Glutamatergic neuron (in vitro differentiated cells): Measurements from ENCODE around the gene DTWD1. TPM values are rescaled to one million over a fixed set of nuclear protein-coding genes. Genes with fewer than 3 reads are reported as not detected.

Experiments
- DNase-seq: peaks from one replicate; pipeline ENCODE4 v3.0.0; 2022
- H3K27ac Mint-ChIP-seq: one replicate; pipeline ENCODE4 v1.8.0; 2020; ENCODE audit warnings: mild to moderate bottlenecking, mixed read lengths, inconsistent platforms; ENCODE audit not compliant: unreplicated experiment
- H3K27me3 Mint-ChIP-seq: one replicate; pipeline ENCODE4 v1.8.0; 2020; ENCODE audit warnings: mild to moderate bottlenecking, moderate library complexity, mixed read lengths, inconsistent platforms; ENCODE audit not compliant: unreplicated experiment
- H3K36me3 Mint-ChIP-seq: one replicate; pipeline ENCODE4 v1.8.0; 2020; ENCODE audit warnings: mild to moderate bottlenecking, mixed read lengths, inconsistent platforms; ENCODE audit not compliant: unreplicated experiment
- H3K4me1 Mint-ChIP-seq: one replicate; pipeline ENCODE4 v1.8.0; 2020; ENCODE audit warnings: mild to moderate bottlenecking, low read depth, mixed read lengths, inconsistent platforms; ENCODE audit not compliant: unreplicated experiment
- H3K4me3 Mint-ChIP-seq: one replicate; pipeline ENCODE4 v1.8.0; 2020; ENCODE audit warnings: mild to moderate bottlenecking, mixed read lengths, inconsistent platforms; ENCODE audit not compliant: unreplicated experiment
- H3K9me3 Mint-ChIP-seq: one replicate; pipeline ENCODE4 v1.8.0; 2020; ENCODE audit warnings: mild to moderate bottlenecking, moderate library complexity, mixed read lengths, inconsistent platforms; ENCODE audit not compliant: unreplicated experiment
- total RNA-seq: library from RNA; stranded (reverse); fragmentation: NEBNext Ultra II Directional; extraction: Animal tissue kit (Norgen Biotek cat#: 25700); gene quantifications from one replicate; pipeline ENCODE4 v1.2.1, GENCODE V29; 2021; ENCODE audit not compliant: unreplicated experiment
- TF ChIP-seq, protein P1 (sequence below): fragments of 200-600 bp; sonication (generic); IDR thresholded peaks from one replicate; pipeline ENCODE4 v1.5.0; 2021; ENCODE audit not compliant: partially characterized antibody, unreplicated experiment

Gene DTWD1
- total RNA-seq, 1 donor from 2014 or later: 20.6 TPM

- Mint-ChIP-seq H3K4me1 (peaks cover 9% of the 10 kb centered on the region), H3K4me3 (no peak overlapping the region), H3K36me3 (peaks cover 9% of the 10 kb centered on the region), H3K27me3 (no peaks in the 10 kb centered on the region), H3K27ac (no peak overlapping the region), H3K9me3 (peaks cover 5% of the 10 kb centered on the region)
- no peak for DNase-seq
- TF ChIP-seq, protein P1, sequence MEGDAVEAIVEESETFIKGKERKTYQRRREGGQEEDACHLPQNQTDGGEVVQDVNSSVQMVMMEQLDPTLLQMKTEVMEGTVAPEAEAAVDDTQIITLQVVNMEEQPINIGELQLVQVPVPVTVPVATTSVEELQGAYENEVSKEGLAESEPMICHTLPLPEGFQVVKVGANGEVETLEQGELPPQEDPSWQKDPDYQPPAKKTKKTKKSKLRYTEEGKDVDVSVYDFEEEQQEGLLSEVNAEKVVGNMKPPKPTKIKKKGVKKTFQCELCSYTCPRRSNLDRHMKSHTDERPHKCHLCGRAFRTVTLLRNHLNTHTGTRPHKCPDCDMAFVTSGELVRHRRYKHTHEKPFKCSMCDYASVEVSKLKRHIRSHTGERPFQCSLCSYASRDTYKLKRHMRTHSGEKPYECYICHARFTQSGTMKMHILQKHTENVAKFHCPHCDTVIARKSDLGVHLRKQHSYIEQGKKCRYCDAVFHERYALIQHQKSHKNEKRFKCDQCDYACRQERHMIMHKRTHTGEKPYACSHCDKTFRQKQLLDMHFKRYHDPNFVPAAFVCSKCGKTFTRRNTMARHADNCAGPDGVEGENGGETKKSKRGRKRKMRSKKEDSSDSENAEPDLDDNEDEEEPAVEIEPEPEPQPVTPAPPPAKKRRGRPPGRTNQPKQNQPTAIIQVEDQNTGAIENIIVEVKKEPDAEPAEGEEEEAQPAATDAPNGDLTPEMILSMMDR: no peak
Observed at GRCh38 chr15:49625460-49626036, 4.7 kb downstream of the DTWD1 start.

DNA sequence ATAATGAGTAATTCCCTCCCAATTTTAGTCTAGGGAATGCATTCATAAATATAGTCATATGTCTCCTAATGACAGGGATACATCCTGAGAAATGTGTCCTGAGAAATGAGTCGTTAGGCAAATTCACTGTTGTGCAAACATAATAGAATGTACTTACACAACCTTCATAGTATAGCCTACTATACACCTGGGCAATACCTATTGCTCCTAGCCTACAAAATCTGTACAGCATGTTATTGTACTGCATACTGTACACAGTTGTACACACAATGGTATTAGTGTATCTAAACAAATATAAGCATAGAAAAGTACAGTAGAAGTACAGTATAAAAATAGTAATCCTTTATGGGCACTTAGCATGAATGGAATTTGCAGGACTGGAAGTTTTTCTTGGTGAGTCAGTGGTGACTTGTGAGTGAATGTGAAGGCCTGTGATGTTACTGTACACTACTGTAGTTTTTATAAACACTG is 6.6 kb downstream of the DTWD1 start:
- H3K9me3 Mint-ChIP-seq: peaks cover 3% of the 10 kb centered on the region
- H3K4me1 Mint-ChIP-seq: peaks cover 1% of the 10 kb centered on the region
- H3K4me3 Mint-ChIP-seq: no peak overlapping the region
- no peak for DNase-seq
- H3K27me3 Mint-ChIP-seq: no peaks in the 10 kb centered on the region
- no peak overlapping the region for H3K27ac Mint-ChIP-seq
- H3K36me3 Mint-ChIP-seq: peaks cover 9% of the 10 kb centered on the region
- TF ChIP-seq, protein P1: no peak

DNA sequence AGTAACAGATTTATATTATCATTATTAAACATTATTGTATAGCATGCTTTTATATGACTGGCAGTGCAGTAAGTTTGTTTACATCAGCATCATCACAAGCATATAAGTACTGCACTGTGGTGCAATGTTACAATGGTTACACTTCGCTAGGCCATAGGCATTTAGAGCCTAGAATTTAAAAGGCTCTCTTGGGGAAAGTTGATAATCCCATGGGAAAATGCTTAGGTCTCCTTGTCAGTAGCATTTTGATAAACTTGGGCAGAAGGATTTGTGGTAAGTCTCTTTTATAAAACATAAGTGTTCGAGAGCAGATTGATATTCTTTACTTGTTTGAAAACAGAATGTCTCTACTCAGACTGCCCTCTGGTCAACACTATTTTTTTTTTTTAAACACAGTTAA is 7.5 kb downstream of the DTWD1 start:
- Mint-ChIP-seq H3K36me3 (peaks cover 9% of the 10 kb centered on the region), H3K4me1 (peaks cover 1% of the 10 kb centered on the region), H3K4me3 (no peak overlapping the region), H3K27me3 (no peaks in the 10 kb centered on the region), H3K27ac (no peak overlapping the region), H3K9me3 (peaks cover 3% of the 10 kb centered on the region)
- TF ChIP-seq, protein P1: no peak
- DNase-seq: no peak

GRCh38 chr15:49637857-49638256 is 17.0 kb downstream of the DTWD1 start:
- H3K9me3 Mint-ChIP-seq: no peaks in the 10 kb centered on the region
- H3K4me3 Mint-ChIP-seq: no peak overlapping the region
- H3K36me3 Mint-ChIP-seq: no peaks in the 10 kb centered on the region
- no peak overlapping the region for H3K27ac Mint-ChIP-seq
- H3K4me1 Mint-ChIP-seq: no peaks in the 10 kb centered on the region
- TF ChIP-seq, protein P1: no peak
- H3K27me3 Mint-ChIP-seq: no peaks in the 10 kb centered on the region
- no peak for DNase-seq

DNA sequence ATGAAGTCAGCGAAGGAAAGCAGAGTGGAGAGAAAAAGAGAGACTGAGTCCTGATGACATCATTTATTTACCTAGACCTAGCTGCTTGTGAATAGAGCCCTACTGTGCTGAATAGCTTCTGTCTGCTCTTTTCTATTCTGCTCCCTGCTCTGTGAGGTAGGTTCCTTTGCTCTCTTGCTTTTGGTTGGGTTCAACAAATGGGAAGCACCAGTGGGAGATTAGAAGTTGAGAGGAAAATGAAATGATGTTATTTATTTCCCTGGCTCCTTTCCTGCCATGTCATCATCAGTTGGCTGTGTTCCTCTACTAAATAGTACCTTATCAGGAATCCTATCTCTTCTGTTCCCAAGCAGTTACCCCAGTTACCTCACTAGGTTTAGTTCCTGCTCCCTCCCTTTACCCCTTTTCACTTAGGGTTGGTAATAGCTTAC is 23.5 kb downstream of the DTWD1 start:
- TF ChIP-seq, protein P1: no peak
- Mint-ChIP-seq H3K4me1 (peaks cover 11% of the 10 kb centered on the region), H3K9me3 (no peaks in the 10 kb centered on the region), H3K36me3 (no peaks in the 10 kb centered on the region), H3K27ac (no peak overlapping the region), H3K4me3 (no peak overlapping the region), H3K27me3 (no peaks in the 10 kb centered on the region)
- no peak for DNase-seq
